ENCODE results near the gene UPK1A. TPM values are rescaled to one million over a fixed set of nuclear protein-coding genes. Genes with fewer than 3 reads are reported as not detected.

Gene UPK1A
- polyA plus RNA-seq (2012; ENCODE audit: insufficient read depth, insufficient read length, low read depth): not detected

DNA sequence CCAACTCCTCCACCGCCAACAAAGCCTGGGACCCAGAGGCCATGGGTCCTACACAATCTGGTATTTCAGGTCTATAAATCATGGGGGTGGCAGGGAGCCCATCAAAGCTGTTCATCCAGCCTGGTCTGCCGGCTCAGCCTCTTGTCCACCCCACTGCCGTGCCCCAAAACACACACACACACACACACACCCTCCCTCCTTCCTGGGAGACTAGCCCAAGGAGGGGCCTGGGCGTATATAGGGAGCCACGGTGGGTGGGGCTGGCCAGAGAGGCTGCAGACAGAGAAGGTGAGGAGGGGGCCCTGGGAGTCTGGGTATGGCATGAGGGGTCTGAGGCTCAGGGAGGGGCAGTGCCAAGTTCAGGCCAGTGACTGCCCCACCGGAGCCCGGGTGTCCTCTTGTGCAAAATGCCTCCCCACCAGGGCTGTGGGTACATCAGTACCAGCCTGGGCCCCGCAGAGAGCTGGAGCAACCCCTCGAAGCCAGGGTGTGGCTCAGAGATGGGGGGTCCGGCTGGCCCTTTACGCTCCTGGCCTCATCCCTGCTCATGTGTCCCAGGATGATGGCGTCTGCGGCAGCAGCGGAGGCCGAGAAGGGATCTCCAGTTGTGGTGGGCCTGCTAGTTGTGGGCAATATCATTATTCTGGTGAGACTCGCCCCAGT is at the start of gene UPK1A:
Gene UPK1A (plus strand): TSS at position 267 of the 663 bp plus-strand sequence. CDS start 296 bp downstream, at position 563.
- Histone ChIP-seq H3K4me1 (no peaks in the 10 kb centered on the region), H3K9me3 (no peaks in the 10 kb centered on the region), H3K36me3 (no peaks in the 10 kb centered on the region), H3K27me3 (peaks cover 35% of the 10 kb centered on the region), H3K4me3 (ENCODE audit: low read depth, low read length) (no peak within 1 kb of the TSS)
- TF ChIP-seq, protein P1, sequence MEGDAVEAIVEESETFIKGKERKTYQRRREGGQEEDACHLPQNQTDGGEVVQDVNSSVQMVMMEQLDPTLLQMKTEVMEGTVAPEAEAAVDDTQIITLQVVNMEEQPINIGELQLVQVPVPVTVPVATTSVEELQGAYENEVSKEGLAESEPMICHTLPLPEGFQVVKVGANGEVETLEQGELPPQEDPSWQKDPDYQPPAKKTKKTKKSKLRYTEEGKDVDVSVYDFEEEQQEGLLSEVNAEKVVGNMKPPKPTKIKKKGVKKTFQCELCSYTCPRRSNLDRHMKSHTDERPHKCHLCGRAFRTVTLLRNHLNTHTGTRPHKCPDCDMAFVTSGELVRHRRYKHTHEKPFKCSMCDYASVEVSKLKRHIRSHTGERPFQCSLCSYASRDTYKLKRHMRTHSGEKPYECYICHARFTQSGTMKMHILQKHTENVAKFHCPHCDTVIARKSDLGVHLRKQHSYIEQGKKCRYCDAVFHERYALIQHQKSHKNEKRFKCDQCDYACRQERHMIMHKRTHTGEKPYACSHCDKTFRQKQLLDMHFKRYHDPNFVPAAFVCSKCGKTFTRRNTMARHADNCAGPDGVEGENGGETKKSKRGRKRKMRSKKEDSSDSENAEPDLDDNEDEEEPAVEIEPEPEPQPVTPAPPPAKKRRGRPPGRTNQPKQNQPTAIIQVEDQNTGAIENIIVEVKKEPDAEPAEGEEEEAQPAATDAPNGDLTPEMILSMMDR (IDR thresholded peaks at IDR 0.05; ENCODE audit: low read depth, low read length): no peak
- DNase-seq: no peak

DNA sequence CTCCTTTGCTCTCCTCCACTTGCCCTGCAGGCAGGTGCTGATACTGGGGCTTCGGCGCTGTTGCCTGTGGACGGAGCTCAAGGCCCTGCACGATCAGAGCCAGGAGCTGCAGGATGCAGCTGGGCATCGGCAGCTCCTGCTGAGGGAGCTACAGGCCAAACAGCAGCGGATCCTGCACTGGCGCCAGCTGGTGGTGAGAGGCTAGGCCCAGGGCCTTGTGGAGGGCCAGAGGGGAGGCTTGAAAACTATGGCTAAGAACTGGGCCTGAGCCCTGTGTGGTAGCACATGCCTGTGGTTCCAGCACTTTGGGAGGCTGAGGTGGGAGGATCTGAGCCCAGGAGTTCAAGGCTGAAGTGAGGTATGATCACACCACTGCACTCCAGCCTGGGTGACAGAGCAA is 47.5 kb upstream of the UPK1A start:
- no peaks in the 10 kb centered on the region for H3K27me3 ChIP-seq
- H3K4me3 ChIP-seq (ENCODE audit: low read depth, low read length): no peak overlapping the region
- H3K4me1 ChIP-seq: no peaks in the 10 kb centered on the region
- H3K36me3 ChIP-seq: peaks cover 11% of the 10 kb centered on the region
- no peak for DNase-seq
- TF ChIP-seq, protein P1 (IDR thresholded peaks at IDR 0.05; ENCODE audit: low read depth, low read length): peak; percentile 25
- no peaks in the 10 kb centered on the region for H3K9me3 ChIP-seq

- no peaks in the 10 kb centered on the region for H3K27me3 ChIP-seq
- H3K4me3 ChIP-seq (ENCODE audit: low read depth, low read length): no peak overlapping the region
- no peaks in the 10 kb centered on the region for H3K9me3 ChIP-seq
- DNase-seq: no peak
- peaks cover 11% of the 10 kb centered on the region for H3K36me3 ChIP-seq
- TF ChIP-seq, protein P1 (IDR thresholded peaks at IDR 0.05; ENCODE audit: low read depth, low read length): no peak
- H3K4me1 ChIP-seq: no peaks in the 10 kb centered on the region
These were observed 46.9 kb upstream of the UPK1A start for GRCh38 chr19:35619290-35619923.

- DNase-seq: no peak
- Histone ChIP-seq H3K4me1 (no peaks in the 10 kb centered on the region), H3K27me3 (no peaks in the 10 kb centered on the region), H3K4me3 (ENCODE audit: low read depth, low read length) (no peak overlapping the region), H3K9me3 (no peaks in the 10 kb centered on the region), H3K36me3 (peaks cover 8% of the 10 kb centered on the region)
- TF ChIP-seq, protein P1 (IDR thresholded peaks at IDR 0.05; ENCODE audit: low read depth, low read length): no peak
These were observed 46.3 kb upstream of the UPK1A start for GRCh38 chr19:35620001-35620400.

GRCh38 chr19:35621708-35622107 is 44.6 kb upstream of the UPK1A start:
- Histone ChIP-seq H3K4me1 (no peaks in the 10 kb centered on the region), H3K9me3 (no peaks in the 10 kb centered on the region), H3K27me3 (no peaks in the 10 kb centered on the region), H3K4me3 (ENCODE audit: low read depth, low read length) (no peak overlapping the region), H3K36me3 (no peaks in the 10 kb centered on the region)
- TF ChIP-seq, protein P1 (IDR thresholded peaks at IDR 0.05; ENCODE audit: low read depth, low read length): no peak
- no peak for DNase-seq

GRCh38 chr19:35622750-35623149 is 43.6 kb upstream of the UPK1A start:
- no peak for DNase-seq
- Histone ChIP-seq H3K4me3 (ENCODE audit: low read depth, low read length) (no peak overlapping the region), H3K27me3 (no peaks in the 10 kb centered on the region), H3K36me3 (no peaks in the 10 kb centered on the region), H3K4me1 (no peaks in the 10 kb centered on the region), H3K9me3 (no peaks in the 10 kb centered on the region)
- TF ChIP-seq, protein P1 (IDR thresholded peaks at IDR 0.05; ENCODE audit: low read depth, low read length): no peak

Data from BE2C (cell line).